SU-DHL-6 (cell line): ENCODE measurements around the gene ERF.

Experiments
- H2AFZ ChIP-seq: fragments of 200-600 bp; sonication (generic); 2 replicates; pipeline ENCODE4 v1.6.1; 2014; ENCODE audit warnings: low read depth, mild to moderate bottlenecking, moderate library complexity, mixed read lengths, antibody characterized with exemption, low read length; ENCODE audit not compliant: severe bottlenecking
- H3F3A ChIP-seq: fragments of 200-600 bp; shearing (Covaris generic); 2 replicates; pipeline ENCODE4 v1.6.0; 2016; ENCODE audit warnings: antibody characterized with exemption, mild to moderate bottlenecking; ENCODE audit not compliant: insufficient read depth
- H3K27ac ChIP-seq: fragments of 200-600 bp; sonication (generic); 2 replicates; pipeline ENCODE4 v1.5.1; 2016; ENCODE audit warnings: low read depth, mild to moderate bottlenecking, low read length, moderate library complexity, mixed read lengths
- H3K27me3 ChIP-seq: fragments of 200-600 bp; sonication (generic), shearing (Covaris generic); 2 replicates; pipeline ENCODE4 v1.6.0; 2014; ENCODE audit warnings: mild to moderate bottlenecking, low read length
- H3K36me3 ChIP-seq: fragments of 200-600 bp; sonication (generic); 2 replicates; pipeline ENCODE4 v1.6.1; 2014; ENCODE audit warnings: mild to moderate bottlenecking, low read length, mixed read lengths
- H3K4me2 ChIP-seq: fragments of 300-600, 200-600 bp; shearing (Covaris generic), sonication (generic); 2 replicates; pipeline ENCODE4 v1.6.0; 2014; ENCODE audit warnings: low read length, low read depth, mild to moderate bottlenecking; ENCODE audit not compliant: poor library complexity, severe bottlenecking
- H3K4me3 ChIP-seq: fragments of 200-600 bp; sonication (generic); 2 replicates; pipeline ENCODE4 v1.5.1; 2014; ENCODE audit warnings: antibody characterized with exemption, low read length, mild to moderate bottlenecking, mixed read lengths; ENCODE audit not compliant: insufficient read depth, poor library complexity, severe bottlenecking
- H3K79me2 ChIP-seq: fragments of 200-600 bp; sonication (generic); 2 replicates; pipeline ENCODE4 v1.6.1; 2014; ENCODE audit warnings: mild to moderate bottlenecking, low read length, moderate library complexity; ENCODE audit not compliant: insufficient read depth
- H3K9ac ChIP-seq: fragments of 200-600 bp; sonication (generic); 2 replicates; pipeline ENCODE4 v1.7.0; 2014; ENCODE audit warnings: mild to moderate bottlenecking, low read length
- H3K9me2 ChIP-seq: fragments of 200-600 bp; sonication (generic); replicated peaks from 2 replicates; pipeline ENCODE4 v1.6.1; 2014; ENCODE audit warnings: low read length; ENCODE audit not compliant: insufficient read depth
- H3K9me3 ChIP-seq: fragments of 200-600 bp; sonication (generic); 2 replicates; pipeline ENCODE4 v1.6.1; 2014; ENCODE audit warnings: low read length, mixed read lengths; ENCODE audit not compliant: insufficient read depth
- H4K20me1 ChIP-seq: fragments of 200-600 bp; sonication (generic); 2 replicates; pipeline ENCODE4 v1.6.1; 2014; ENCODE audit warnings: low read depth, mild to moderate bottlenecking, antibody characterized with exemption, low read length, moderate library complexity, mixed read lengths
- EZH2phosphoT487 ChIP-seq: fragments of 200-600 bp; sonication (generic), shearing (Covaris generic); conservative IDR thresholded peaks from 2 replicates; pipeline ENCODE4 v1.6.1; 2018; ENCODE audit warnings: mild to moderate bottlenecking, antibody characterized with exemption, low read length, moderate library complexity, mixed read lengths
- TF ChIP-seq, protein P1 (sequence below): fragments of 200-600 bp; sonication (generic); IDR thresholded peaks from one replicate; pipeline ENCODE4 v1.5.1; 2017; ENCODE audit warnings: antibody characterized with exemption, mild to moderate bottlenecking, low read length, moderate library complexity; ENCODE audit not compliant: insufficient read depth, poor library complexity, severe bottlenecking

Gene ERF

DNA sequence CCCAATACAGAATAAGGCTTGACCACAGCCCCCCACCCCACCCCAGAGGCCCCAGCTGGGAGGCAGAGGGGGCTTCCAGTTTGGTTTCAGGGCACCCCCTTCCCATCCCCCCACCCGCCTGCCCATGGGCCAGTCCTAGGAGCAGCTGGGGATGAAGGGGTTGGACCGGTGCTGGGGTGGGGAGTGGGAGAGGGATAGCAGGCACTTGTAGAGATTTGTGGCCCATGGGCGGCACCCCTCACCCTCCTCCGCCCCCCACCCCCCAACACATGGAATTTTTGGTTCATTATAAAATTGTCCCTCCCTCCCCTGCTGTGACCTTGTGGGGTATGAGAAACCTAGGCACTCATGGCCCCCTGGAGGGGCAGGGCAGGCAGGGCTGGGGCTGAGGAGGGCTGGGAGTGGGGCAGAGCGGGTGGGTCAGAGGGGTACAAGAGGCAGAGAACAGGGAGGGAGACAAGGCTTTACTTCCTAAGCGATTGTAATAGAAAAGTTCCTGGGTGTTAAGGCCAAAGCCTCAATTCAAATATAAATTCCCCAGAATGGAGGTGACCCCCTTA, 7.2 kb downstream of the ERF start:
- Histone ChIP-seq H3K36me3 (no peaks in the 10 kb centered on the region), H4K20me1 (no peaks in the 10 kb centered on the region), H2AFZ (no peak overlapping the region), H3K27me3 (no peaks in the 10 kb centered on the region), H3K9me2 (no peaks in the 10 kb centered on the region), H3F3A (peaks cover 11% of the 10 kb centered on the region), H3K9ac (no peak overlapping the region), H3K4me2 (no peak overlapping the region), H3K4me3 (no peak overlapping the region), H3K27ac (no peak overlapping the region), H3K9me3 (no peaks in the 10 kb centered on the region), H3K79me2 (peaks cover 4% of the 10 kb centered on the region; the same call in 1 of the 2 replicates)
- TF ChIP-seq EZH2phosphoT487, result no peak
- TF ChIP-seq, protein P1, sequence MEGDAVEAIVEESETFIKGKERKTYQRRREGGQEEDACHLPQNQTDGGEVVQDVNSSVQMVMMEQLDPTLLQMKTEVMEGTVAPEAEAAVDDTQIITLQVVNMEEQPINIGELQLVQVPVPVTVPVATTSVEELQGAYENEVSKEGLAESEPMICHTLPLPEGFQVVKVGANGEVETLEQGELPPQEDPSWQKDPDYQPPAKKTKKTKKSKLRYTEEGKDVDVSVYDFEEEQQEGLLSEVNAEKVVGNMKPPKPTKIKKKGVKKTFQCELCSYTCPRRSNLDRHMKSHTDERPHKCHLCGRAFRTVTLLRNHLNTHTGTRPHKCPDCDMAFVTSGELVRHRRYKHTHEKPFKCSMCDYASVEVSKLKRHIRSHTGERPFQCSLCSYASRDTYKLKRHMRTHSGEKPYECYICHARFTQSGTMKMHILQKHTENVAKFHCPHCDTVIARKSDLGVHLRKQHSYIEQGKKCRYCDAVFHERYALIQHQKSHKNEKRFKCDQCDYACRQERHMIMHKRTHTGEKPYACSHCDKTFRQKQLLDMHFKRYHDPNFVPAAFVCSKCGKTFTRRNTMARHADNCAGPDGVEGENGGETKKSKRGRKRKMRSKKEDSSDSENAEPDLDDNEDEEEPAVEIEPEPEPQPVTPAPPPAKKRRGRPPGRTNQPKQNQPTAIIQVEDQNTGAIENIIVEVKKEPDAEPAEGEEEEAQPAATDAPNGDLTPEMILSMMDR, result no peak

DNA sequence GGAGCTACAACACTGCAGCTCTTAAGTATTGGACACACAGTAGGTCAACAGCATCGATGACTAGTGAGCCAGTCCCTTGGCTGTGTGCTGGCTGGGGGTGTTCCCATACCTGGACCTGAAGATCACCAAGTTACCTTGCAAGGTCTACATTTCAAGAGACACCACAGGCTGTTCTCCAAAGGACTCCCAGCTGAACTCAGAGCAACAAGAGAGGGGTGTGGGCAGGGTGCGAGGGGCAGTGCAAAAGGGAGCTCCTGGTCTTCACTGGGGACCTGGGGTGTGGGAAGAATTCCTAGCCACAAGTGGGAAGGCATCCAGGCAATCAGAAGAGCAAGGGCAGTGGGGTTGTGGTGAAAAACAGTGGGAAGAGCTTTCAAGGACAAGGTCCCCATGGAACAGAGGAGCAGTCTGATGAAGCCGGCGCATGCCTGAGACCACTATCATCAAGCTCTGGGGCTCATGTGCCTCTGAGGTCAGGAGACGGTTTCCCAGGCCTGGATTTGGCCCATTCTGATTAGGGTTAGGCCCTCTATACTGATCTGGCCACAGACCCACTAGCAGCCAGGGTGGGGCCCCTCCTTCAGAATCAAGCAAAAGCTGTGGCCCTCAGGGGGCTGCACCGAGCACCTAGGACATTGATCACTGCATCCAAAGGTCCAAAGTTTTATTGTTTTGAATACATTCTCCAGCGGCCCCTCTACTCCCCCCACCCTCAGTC, 7.8 kb downstream of the ERF start:
- Histone ChIP-seq H3K27ac (no peak overlapping the region), H3K4me2 (no peak overlapping the region)

DNA sequence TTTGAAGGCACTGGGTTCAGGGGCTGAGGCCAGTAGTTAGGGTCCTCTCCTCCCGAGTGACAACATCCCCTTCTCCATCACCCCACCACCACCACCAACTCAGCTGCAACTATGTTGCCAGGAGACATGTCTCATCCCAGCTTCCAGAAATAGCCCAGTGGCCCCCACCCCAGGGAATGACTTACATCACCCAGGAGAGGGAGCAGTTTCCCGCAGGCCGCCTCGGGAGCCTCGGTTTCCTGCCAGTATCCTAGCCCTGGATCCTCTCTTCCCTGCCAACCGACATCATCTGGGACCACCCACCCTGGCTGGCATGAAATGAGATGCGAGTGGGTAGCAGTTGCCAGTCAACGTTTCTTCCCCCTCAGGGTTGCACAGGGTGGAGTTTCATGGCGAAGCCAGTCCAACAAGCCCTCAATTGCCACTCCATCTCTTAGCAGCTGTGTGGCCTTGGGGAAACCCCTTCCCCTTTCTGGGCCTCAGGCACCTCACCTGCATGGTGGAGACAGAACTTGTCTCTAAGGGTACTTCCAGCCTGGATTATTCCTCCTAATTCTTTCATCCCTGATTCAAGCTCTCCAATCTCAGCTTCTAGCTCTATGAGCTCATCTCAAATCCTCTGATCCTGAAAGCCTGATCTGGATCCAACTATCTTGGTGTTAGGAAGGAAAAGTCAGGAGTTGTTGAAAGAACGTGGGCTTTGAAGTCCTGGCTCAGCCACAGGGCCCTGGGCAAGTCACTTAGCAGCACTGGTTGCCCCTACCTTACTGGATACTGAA, 8.6 kb downstream of the ERF start:
- Histone ChIP-seq H3K27ac (no peak overlapping the region), H3K4me2 (no peak overlapping the region), H3K4me3 (no peak overlapping the region), H3K27me3 (no peaks in the 10 kb centered on the region), H3K9me3 (no peaks in the 10 kb centered on the region), H4K20me1 (no peaks in the 10 kb centered on the region), H3K9ac (no peak overlapping the region), H2AFZ (no peak overlapping the region), H3K79me2 (peaks cover 8% of the 10 kb centered on the region), H3F3A (peaks cover 8% of the 10 kb centered on the region), H3K36me3 (no peaks in the 10 kb centered on the region), H3K9me2 (no peaks in the 10 kb centered on the region)
- no peak for TF ChIP-seq EZH2phosphoT487
- TF ChIP-seq, protein P1, result no peak

More for the DNA sequence above, 7.8 kb downstream of the ERF start:
- no peaks in the 10 kb centered on the region for H3K9me2 ChIP-seq
- H2AFZ ChIP-seq, result no peak overlapping the region
- H3K36me3 ChIP-seq, result no peaks in the 10 kb centered on the region
- H3K9me3 ChIP-seq, result no peaks in the 10 kb centered on the region
- peaks cover 8% of the 10 kb centered on the region for H3F3A ChIP-seq
- no peak overlapping the region for H3K9ac ChIP-seq
- H3K79me2 ChIP-seq, result peaks cover under 1% of the 10 kb centered on the region; the same call in 1 of the 2 replicates
- no peaks in the 10 kb centered on the region for H3K27me3 ChIP-seq
- no peaks in the 10 kb centered on the region for H4K20me1 ChIP-seq
- H3K4me3 ChIP-seq, result no peak overlapping the region
- TF ChIP-seq, protein P1, result no peak
- TF ChIP-seq EZH2phosphoT487, result no peak
